ENCODE results near the gene ADK.
"Not testable (repeated sequence)": the region's sequence is repeated elsewhere in the genome, so short reads cannot be mapped to it uniquely, and the experiment has no call there.

The ADK gene
- 16.1 to 61.8 (median 45.4) reads per million in 4 experiments for total RNA-seq

GRCh38 chr10:74150990-74151878, at the start of gene ADK:
Gene ADK, plus strand, starts transcription at chr10:74151221. Its CDS starts 58 bp downstream, at chr10:74151279.
- DNase-seq = peak; percentile 99

- DNase-seq = no peak
These were observed 47.3 kb upstream of the ADK start for GRCh38 chr10:74103560-74104258.

GRCh38 chr10:74104480-74104879, 46.5 kb upstream of the ADK start:
- no peak for DNase-seq

- DNase-seq = no peak
These were observed 46.0 kb upstream of the ADK start for GRCh38 chr10:74104996-74105395.

- no peak for DNase-seq
These were observed 43.6 kb upstream of the ADK start for GRCh38 chr10:74107391-74107790.

GRCh38 chr10:74109452-74109851, 41.6 kb upstream of the ADK start:
- DNase-seq = no peak

- no peak for DNase-seq
These were observed 40.9 kb upstream of the ADK start for GRCh38 chr10:74110120-74110519.

- DNase-seq = no peak
These were observed 39.2 kb upstream of the ADK start for GRCh38 chr10:74111799-74112198.

GRCh38 chr10:74113546-74113945, 37.5 kb upstream of the ADK start:
- DNase-seq = no peak

GRCh38 chr10:74114041-74114448, 37.0 kb upstream of the ADK start:
- DNase-seq = no peak

- DNase-seq = no peak
These were observed 33.3 kb upstream of the ADK start for GRCh38 chr10:74117738-74118137.

- DNase-seq = no peak
These were observed 32.2 kb upstream of the ADK start for GRCh38 chr10:74118804-74119203.

- no peak for DNase-seq
These were observed 30.1 kb upstream of the ADK start for GRCh38 chr10:74120911-74121310.

- no peak for DNase-seq
These were observed 29.7 kb upstream of the ADK start for GRCh38 chr10:74121368-74121767.

- no peak for DNase-seq
These were observed 29.0 kb upstream of the ADK start for GRCh38 chr10:74122060-74122459.

- DNase-seq = no peak
These were observed 27.9 kb upstream of the ADK start for GRCh38 chr10:74123081-74123480.

GRCh38 chr10:74133923-74134820, 16.8 kb upstream of the ADK start:
- no peak for DNase-seq

- no peak for DNase-seq
These were observed 15.6 kb upstream of the ADK start for GRCh38 chr10:74135452-74135851.

- DNase-seq = no peak
These were observed 13.0 kb upstream of the ADK start for GRCh38 chr10:74137992-74138391.

- DNase-seq = not testable (repeated sequence)
These were observed 12.4 kb upstream of the ADK start for GRCh38 chr10:74138596-74138995.

- no peak for DNase-seq
These were observed 11.0 kb upstream of the ADK start for GRCh38 chr10:74139981-74140380.

- no peak for DNase-seq
These were observed 10.5 kb upstream of the ADK start for GRCh38 chr10:74140553-74140952.

GRCh38 chr10:74145133-74145532, 5.9 kb upstream of the ADK start:
- no peak for DNase-seq

All from effector CD8-positive, alpha-beta T cell (primary cell).